Keratinocyte (primary cell): ENCODE measurements around the gene HMGCLL1. TPM values are rescaled to one million over a fixed set of nuclear protein-coding genes. Genes with fewer than 3 reads are reported as not detected.

ENCODE experiments used
- DNase-seq: peaks from one replicate; pipeline ENCODE4 v3.0.0-alpha.2; 2011; ENCODE audit warnings: low read depth, missing footprints, low spot score
- FAIRE-seq: peaks from 2 replicates; lab custom pipeline; 2011; peaks lifted over from hg19 to GRCh38; lab: Jason Lieb, UNC
- H2AFZ ChIP-seq: 2 replicates; pipeline ENCODE4 v1.6.0; 2012; ENCODE audit warnings: low read length, control low read depth, inconsistent platforms; ENCODE audit not compliant: control insufficient read depth
- H3K27ac ChIP-seq: 2 replicates; pipeline ENCODE4 v1.5.1; 2011; ENCODE audit warnings: low read length; ENCODE audit not compliant: control insufficient read depth, insufficient read depth
- H3K27me3 ChIP-seq: 3 replicates; pipeline ENCODE4 v1.6.0; 2011; ENCODE audit warnings: low read length; ENCODE audit not compliant: control insufficient read depth, insufficient read depth; ENCODE audit errors: extremely low read depth
- H3K36me3 ChIP-seq, 2 experiments: 2 replicates in 1 of 2; 3 replicates in 1 of 2; pipeline ENCODE4 v1.5.1; 2011; ENCODE audit warnings: low read length in 2 of 2, mild to moderate bottlenecking in 1 of 2; ENCODE audit not compliant: control insufficient read depth in 2 of 2, insufficient read depth in 2 of 2; ENCODE audit errors: extremely low read depth in 1 of 2
- H3K4me1 ChIP-seq: 3 replicates; pipeline ENCODE4 v1.5.1; 2011; ENCODE audit warnings: low read length; ENCODE audit not compliant: control insufficient read depth, insufficient read depth; ENCODE audit errors: extremely low read depth
- H3K4me2 ChIP-seq: 3 replicates; pipeline ENCODE4 v1.6.0; 2011; ENCODE audit warnings: low read depth, low read length; ENCODE audit not compliant: control insufficient read depth, insufficient read depth; ENCODE audit errors: extremely low read depth
- H3K4me3 ChIP-seq, 3 experiments: fragments of 200-600 bp in 1 of 3; sonication (generic) in 1 of 3; 2 replicates in 2 of 3; 3 replicates in 1 of 3; pipeline ENCODE4 v1.5.1; 2011 to 2016; ENCODE audit warnings: low read length in 3 of 3, mild to moderate bottlenecking in 3 of 3, control low read depth in 2 of 3, inconsistent platforms in 1 of 3, low read depth in 1 of 3, mixed read lengths in 1 of 3, mixed run types in 1 of 3, moderate library complexity in 1 of 3; ENCODE audit not compliant: control insufficient read depth in 2 of 3, insufficient read depth in 2 of 3; ENCODE audit errors: extremely low read depth in 1 of 3
- H3K79me2 ChIP-seq: 2 replicates; pipeline ENCODE4 v1.6.0; 2012; ENCODE audit warnings: low read length; ENCODE audit not compliant: control insufficient read depth, insufficient read depth
- H3K9ac ChIP-seq: 3 replicates; pipeline ENCODE4 v1.6.0; 2011; ENCODE audit warnings: low read length; ENCODE audit not compliant: control insufficient read depth, insufficient read depth; ENCODE audit errors: extremely low read depth
- H3K9me1 ChIP-seq: 3 replicates; pipeline ENCODE4 v1.6.0; 2011; ENCODE audit warnings: low read length; ENCODE audit not compliant: control insufficient read depth, insufficient read depth; ENCODE audit errors: extremely low read depth
- H3K9me3 ChIP-seq: 2 replicates; pipeline ENCODE4 v1.5.1; 2012; ENCODE audit warnings: low read depth, low read length; ENCODE audit not compliant: control insufficient read depth
- H4K20me1 ChIP-seq: 3 replicates; pipeline ENCODE4 v1.6.0; 2011; ENCODE audit warnings: low read length; ENCODE audit not compliant: control insufficient read depth, insufficient read depth; ENCODE audit errors: extremely low read depth
- CTCF ChIP-seq, 3 experiments: IDR thresholded peaks in 1 of 3; conservative IDR thresholded peaks in 1 of 3; optimal IDR thresholded peaks in 1 of 3; 2 replicates in 2 of 3; 3 replicates in 1 of 3; pipeline versions ENCODE3 to v1.5.1; 2011; ENCODE audit warnings: low read length in 3 of 3, mild to moderate bottlenecking in 3 of 3, moderate library complexity in 2 of 3, control low read depth in 1 of 3, inconsistent platforms in 1 of 3; ENCODE audit not compliant: insufficient read depth in 2 of 3; ENCODE audit errors: extremely low read depth in 1 of 3
- EZH2 ChIP-seq: IDR thresholded peaks from one replicate; pipeline ENCODE4 v1.6.1; 2012; ENCODE audit warnings: inconsistent platforms, mild to moderate bottlenecking, low read length, moderate library complexity
- dilution Hi-C: fragments of 300-500 bp; cut with MboI; formaldehyde crosslinking; loops from one replicate; pipeline ENCODE4 v1.7.0; 2020; ENCODE audit warnings: low sequenced_read_pairs; ENCODE audit not compliant: extremely low pct_ligation_motif_present
- polyA plus RNA-seq, 5 experiments: library from polyadenylated mRNA; depleted of rRNA in 3 of 5; stranded (reverse) in 3 of 5; stranded (forward) in 1 of 5; unstranded in 1 of 5; fragments of >200 nt; gene quantifications; 1 replicate in 1 of 5; 2 replicates in 3 of 5; 3 replicates in 1 of 5; pipeline versions ENCODE4 v1.2.1 to v1.2.3, GENCODE V29; 2011 to 2012; ENCODE audit warnings: missing spikeins in 2 of 5, low read depth in 1 of 5, low replicate concordance in 1 of 5

The HMGCLL1 gene
- polyA plus RNA-seq, 1 donor (not counting 4 experiments of a cell fraction or from before 2014, with no cell fraction given) = 0.04 TPM

GRCh38 chr6:55594442-55594841 is 15.4 kb upstream of the HMGCLL1 start:
- DNase-seq = no peak
- no peak overlapping the region for H3K4me2 ChIP-seq
- no peaks in the 10 kb centered on the region for H3K27me3 ChIP-seq
- no peak overlapping the region for H2AFZ ChIP-seq
- no peaks in the 10 kb centered on the region for H4K20me1 ChIP-seq
- no peaks in the 10 kb centered on the region for H3K9me3 ChIP-seq
- H3K79me2 ChIP-seq = no peaks in the 10 kb centered on the region
- dilution Hi-C loops = no loop called here
- no peak overlapping the region for H3K9ac ChIP-seq
- no peaks in the 10 kb centered on the region for H3K36me3 ChIP-seq
- TF ChIP-seq EZH2 (no peak), CTCF (optimal IDR thresholded peaks at IDR 0.05 in 1 of 3, IDR thresholded peaks at IDR 0.05 in 1 of 3, conservative IDR thresholded peaks at IDR 0.05 in 1 of 3; ENCODE audit: extremely low read depth in 1 of 3, insufficient read depth in 2 of 3, low read length in 3 of 3) (no peak)
- no peaks in the 10 kb centered on the region for H3K9me1 ChIP-seq
- H3K4me1 ChIP-seq = no peaks in the 10 kb centered on the region
- no peak for FAIRE-seq
- no peak overlapping the region for H3K4me3 ChIP-seq
- no peak overlapping the region for H3K27ac ChIP-seq

- TF ChIP-seq CTCF (optimal IDR thresholded peaks at IDR 0.05 in 1 of 3, IDR thresholded peaks at IDR 0.05 in 1 of 3, conservative IDR thresholded peaks at IDR 0.05 in 1 of 3; ENCODE audit: extremely low read depth in 1 of 3, insufficient read depth in 2 of 3, low read length in 3 of 3) (no peak), EZH2 (no peak)
- no peaks in the 10 kb centered on the region for H3K9me1 ChIP-seq
- dilution Hi-C loops = no loop called here
- no peak overlapping the region for H2AFZ ChIP-seq
- H3K27me3 ChIP-seq = peaks cover 3% of the 10 kb centered on the region
- H3K4me3 ChIP-seq = no peak overlapping the region
- H3K27ac ChIP-seq = no peak overlapping the region
- H3K9ac ChIP-seq = no peak overlapping the region
- H3K9me3 ChIP-seq = no peaks in the 10 kb centered on the region
- no peaks in the 10 kb centered on the region for H3K79me2 ChIP-seq
- DNase-seq = no peak
- H3K36me3 ChIP-seq = no peaks in the 10 kb centered on the region
- H4K20me1 ChIP-seq = no peaks in the 10 kb centered on the region
- no peaks in the 10 kb centered on the region for H3K4me1 ChIP-seq
- H3K4me2 ChIP-seq = no peak overlapping the region
- no peak for FAIRE-seq
Measured at GRCh38 chr6:55584654-55585354, 5.8 kb upstream of the HMGCLL1 start.
